IgD-negative memory B cell (primary cell): ENCODE results near the gene MOBP. TPM values are rescaled to one million over a fixed set of nuclear protein-coding genes. Genes with fewer than 3 reads are reported as not detected.

ENCODE experiments used
- H3K27ac Mint-ChIP-seq, 3 donors: one replicate each; pipeline ENCODE4 v1.8.0; 2020 to 2022; ENCODE audit warnings: mild to moderate bottlenecking in 3 of 3, mixed read lengths in 3 of 3, moderate library complexity in 1 of 3
- H3K27me3 Mint-ChIP-seq: one replicate; pipeline ENCODE4 v1.8.0; 2021; ENCODE audit warnings: mixed read lengths
- H3K36me3 Mint-ChIP-seq: one replicate; pipeline ENCODE4 v1.8.0; 2020; ENCODE audit warnings: mild to moderate bottlenecking, mixed read lengths
- H3K4me1 Mint-ChIP-seq, 3 donors: one replicate each; pipeline ENCODE4 v1.8.0; 2020 to 2022; ENCODE audit warnings: mixed read lengths in 3 of 3, mild to moderate bottlenecking in 1 of 3
- H3K4me3 Mint-ChIP-seq, 4 donors: one replicate each; pipeline ENCODE4 v1.8.0; 2020 to 2022; ENCODE audit warnings: mild to moderate bottlenecking in 4 of 4, mixed read lengths in 4 of 4, moderate library complexity in 3 of 4
- H3K9me3 Mint-ChIP-seq, 3 donors: one replicate each; pipeline ENCODE4 v1.8.0; 2020 to 2021; ENCODE audit warnings: mixed read lengths in 3 of 3, mild to moderate bottlenecking in 1 of 3
- polyA plus RNA-seq: library from polyadenylated mRNA; unstranded; fragments of 300-500 nt; fragmentation: Illumina TruSeq; gene quantifications from one replicate; pipeline ENCODE4 v1.2.3, GENCODE V29; 2021

Gene MOBP
- polyA plus RNA-seq, 1 donor from 2014 or later: not detected

DNA sequence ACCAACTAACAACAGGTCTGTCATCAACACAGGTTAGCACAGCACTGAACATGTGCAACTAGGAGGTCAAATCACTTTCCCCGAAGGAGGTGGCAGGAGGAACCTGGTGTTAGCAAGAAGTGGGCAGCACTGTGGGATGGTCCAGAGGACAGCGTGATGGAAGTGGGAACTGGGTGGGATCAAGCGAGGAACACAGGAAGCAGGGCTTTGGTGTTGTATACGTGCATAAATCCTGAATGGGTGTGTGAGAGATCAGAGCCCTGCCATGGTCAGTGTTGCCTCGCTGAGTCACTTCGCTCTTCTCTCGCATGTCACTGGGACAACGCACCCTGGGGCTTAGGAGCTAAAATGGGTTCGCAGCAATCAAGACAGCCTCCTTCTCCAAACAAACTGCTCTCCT lies 62.1 kb downstream of the MOBP start:
- Mint-ChIP-seq H3K4me1 (peaks cover 0 to 1% (median 0%) of the 10 kb centered on the region in 3 donors), H3K36me3 (peaks cover under 1% of the 10 kb centered on the region), H3K27me3 (peaks cover 3% of the 10 kb centered on the region), H3K4me3 (no peak overlapping the region), H3K9me3 (peaks cover 0 to 8% (median 2%) of the 10 kb centered on the region in 3 donors), H3K27ac (no peak overlapping the region)

DNA sequence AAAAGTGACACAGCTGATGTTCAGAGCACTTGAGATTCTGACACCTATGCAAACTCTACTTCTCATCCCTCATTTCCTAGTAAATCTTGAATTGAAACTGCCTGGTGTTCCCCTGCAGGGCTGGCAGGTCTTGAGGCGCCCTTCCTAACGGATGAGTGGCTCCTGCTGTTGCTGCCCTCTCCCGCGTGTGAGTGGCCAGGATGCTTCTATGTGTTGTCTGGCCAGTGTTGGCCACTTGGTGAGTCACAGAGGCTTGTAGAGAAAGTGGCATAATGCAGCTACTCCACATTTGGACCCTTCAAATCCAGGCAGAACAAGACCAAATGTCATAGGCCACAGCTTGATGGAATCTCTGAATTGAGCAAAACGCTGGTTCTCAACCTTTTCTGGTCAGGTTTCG lies 63.6 kb downstream of the MOBP start:
- Mint-ChIP-seq H3K36me3 (no peaks in the 10 kb centered on the region), H3K27me3 (peaks cover 3% of the 10 kb centered on the region), H3K27ac (no peak overlapping the region), H3K9me3 (no peaks in the 10 kb centered on the region), H3K4me1 (peaks cover 0 to 1% (median 0%) of the 10 kb centered on the region in 3 donors), H3K4me3 (no peak overlapping the region)

DNA sequence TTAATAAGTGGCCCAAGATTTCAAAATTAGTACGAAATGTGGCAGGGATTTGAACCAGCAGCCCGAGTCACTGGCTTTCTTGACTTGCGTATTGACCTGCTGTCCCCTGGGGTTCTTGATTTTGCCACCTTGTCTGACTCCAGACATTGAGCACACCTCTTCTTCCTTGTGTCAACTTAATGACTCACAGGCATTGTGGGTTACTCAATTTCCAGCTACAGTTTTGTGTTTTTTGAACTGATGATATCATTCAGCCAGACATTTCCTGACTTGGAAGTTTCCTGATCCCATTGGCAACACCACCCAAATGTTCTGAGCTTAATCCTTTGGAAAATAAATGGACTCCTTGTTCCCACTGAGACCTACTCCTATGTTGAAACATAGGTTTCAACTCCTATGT lies 64.2 kb downstream of the MOBP start:
- H3K4me1 Mint-ChIP-seq: peaks cover 0 to 1% (median 0%) of the 10 kb centered on the region in 3 donors
- H3K4me3 Mint-ChIP-seq: no peak overlapping the region
- H3K27ac Mint-ChIP-seq: no peak overlapping the region
- H3K27me3 Mint-ChIP-seq: peaks cover 3% of the 10 kb centered on the region
- H3K36me3 Mint-ChIP-seq: no peaks in the 10 kb centered on the region
- no peaks in the 10 kb centered on the region for H3K9me3 Mint-ChIP-seq

GRCh38 chr3:39532777-39533176 lies 65.3 kb downstream of the MOBP start:
- Mint-ChIP-seq H3K4me1 (peaks cover 0 to 1% (median 0%) of the 10 kb centered on the region in 3 donors), H3K36me3 (no peaks in the 10 kb centered on the region), H3K27me3 (peaks cover 3% of the 10 kb centered on the region), H3K4me3 (no peak overlapping the region), H3K27ac (no peak overlapping the region), H3K9me3 (no peaks in the 10 kb centered on the region)

DNA sequence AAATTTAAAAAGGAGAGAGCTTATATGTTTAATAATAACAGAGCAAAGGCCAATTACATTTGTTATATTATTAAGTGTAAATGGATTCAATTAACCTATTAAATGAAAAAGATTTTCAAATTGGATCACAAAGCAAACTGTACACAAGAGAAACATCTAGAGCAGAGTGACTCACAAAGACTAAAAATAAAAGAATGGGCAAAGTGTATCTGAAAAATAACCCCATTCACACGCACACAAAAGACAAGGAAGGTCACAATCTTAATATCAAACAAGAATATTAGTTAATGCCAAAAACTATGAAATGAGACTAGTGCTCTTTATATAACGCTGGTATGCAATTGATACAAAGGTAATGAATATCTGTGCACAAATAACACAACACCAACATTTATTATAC lies 65.7 kb downstream of the MOBP start:
- H3K9me3 Mint-ChIP-seq: no peaks in the 10 kb centered on the region

DNA sequence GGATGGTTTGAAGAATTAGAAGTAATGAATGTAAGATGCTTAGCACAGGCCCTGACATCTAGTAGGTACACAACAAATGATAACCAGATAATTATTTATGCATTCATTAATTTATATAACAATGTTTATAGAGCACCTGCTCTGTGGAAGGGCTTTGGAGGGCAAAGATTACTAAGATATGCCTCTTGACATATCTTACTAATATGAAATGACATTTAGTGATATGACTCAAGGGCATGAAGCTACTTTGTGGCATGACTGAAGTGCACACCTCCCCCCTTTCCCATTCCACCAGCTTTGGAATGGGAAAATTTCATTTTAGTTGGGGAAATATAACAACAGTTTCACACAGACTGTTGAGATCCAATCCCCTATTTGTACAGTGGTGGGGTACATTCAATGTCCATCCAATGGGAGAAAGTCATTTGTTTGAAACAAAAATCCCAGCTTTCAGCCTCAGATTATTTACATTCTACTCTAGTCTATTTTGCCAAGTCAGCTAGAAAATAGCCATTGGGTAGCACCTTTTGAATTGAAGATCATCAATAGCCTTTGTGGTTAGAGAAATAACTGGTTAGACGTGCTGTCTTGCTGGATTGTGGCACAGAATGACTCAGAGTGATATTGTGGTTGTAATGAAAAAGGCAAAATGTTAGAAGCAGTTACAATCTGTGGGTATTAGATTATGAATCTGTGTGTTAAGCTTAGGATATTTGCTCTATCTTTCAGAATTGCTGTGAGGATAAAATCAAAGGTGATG lies 72.9 kb downstream of the MOBP start:
- H3K4me3 Mint-ChIP-seq: no peak overlapping the region
- no peaks in the 10 kb centered on the region for H3K36me3 Mint-ChIP-seq
- peaks cover 0 to 2% (median 0%) of the 10 kb centered on the region in 3 donors for H3K4me1 Mint-ChIP-seq
- no peak overlapping the region for H3K27ac Mint-ChIP-seq
- H3K9me3 Mint-ChIP-seq: peaks cover 0 to 2% (median 2%) of the 10 kb centered on the region in 3 donors
- peaks cover 7% of the 10 kb centered on the region for H3K27me3 Mint-ChIP-seq

More for the DNA sequence above, 65.7 kb downstream of the MOBP start:
- H3K36me3 Mint-ChIP-seq: no peaks in the 10 kb centered on the region
- peaks cover 0 to 1% (median 0%) of the 10 kb centered on the region in 3 donors for H3K4me1 Mint-ChIP-seq
- H3K27me3 Mint-ChIP-seq: peaks cover 3% of the 10 kb centered on the region
- no peak overlapping the region for H3K4me3 Mint-ChIP-seq
- H3K27ac Mint-ChIP-seq: no peak overlapping the region

DNA sequence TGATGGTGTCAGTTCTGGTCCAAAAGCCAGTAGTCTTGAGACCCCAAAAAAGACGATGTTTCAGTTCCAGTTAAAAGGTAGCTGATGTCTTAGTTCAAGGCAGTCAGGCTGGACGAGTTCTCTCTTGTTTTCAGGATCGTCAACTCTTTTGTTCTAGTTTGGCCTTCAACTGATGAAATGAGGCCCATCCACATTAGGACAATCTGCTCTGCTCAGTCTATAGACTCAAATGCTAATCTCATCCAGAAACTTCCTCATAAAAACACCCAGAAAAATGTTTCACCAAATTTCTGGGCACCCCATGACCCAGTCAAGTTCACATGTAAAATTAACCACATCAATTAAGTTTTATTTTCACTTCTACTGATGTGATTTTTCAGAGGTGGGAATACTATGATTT lies 74.0 kb downstream of the MOBP start:
- Mint-ChIP-seq H3K27ac (no peak overlapping the region), H3K4me1 (peaks cover 0 to 2% (median 0%) of the 10 kb centered on the region in 3 donors), H3K27me3 (peaks cover 7% of the 10 kb centered on the region), H3K36me3 (no peaks in the 10 kb centered on the region), H3K9me3 (peaks cover 0 to 6% (median 2%) of the 10 kb centered on the region in 3 donors), H3K4me3 (no peak overlapping the region)

DNA sequence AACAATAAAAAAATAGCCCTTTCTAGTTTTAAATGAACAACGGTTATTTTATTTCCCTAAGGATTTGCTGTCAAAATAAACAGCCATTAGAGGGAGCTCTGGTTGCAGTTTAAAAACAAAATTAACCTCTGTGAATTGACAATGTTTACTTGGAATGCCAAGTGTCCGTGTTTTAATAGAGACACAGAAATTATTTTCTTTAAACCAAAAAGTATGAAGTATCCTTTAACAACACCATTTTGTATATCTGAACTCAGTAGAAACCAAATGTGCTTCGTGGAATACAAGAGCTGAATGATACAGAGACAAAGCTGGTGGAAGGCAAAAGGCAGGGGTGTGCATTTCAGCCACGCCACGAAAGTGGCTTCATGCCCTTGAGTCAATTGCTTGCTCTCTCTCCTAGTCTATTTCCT lies 74.4 kb downstream of the MOBP start:
- Mint-ChIP-seq H3K4me3 (no peak overlapping the region), H3K4me1 (peaks cover 0 to 2% (median 0%) of the 10 kb centered on the region in 3 donors), H3K27me3 (peaks cover 7% of the 10 kb centered on the region), H3K27ac (no peak overlapping the region), H3K36me3 (no peaks in the 10 kb centered on the region), H3K9me3 (peaks cover 0 to 6% (median 2%) of the 10 kb centered on the region in 3 donors)

GRCh38 chr3:39542588-39542988 lies 75.1 kb downstream of the MOBP start:
- Mint-ChIP-seq H3K27ac (no peak overlapping the region), H3K4me1 (peaks cover 0 to 2% (median 0%) of the 10 kb centered on the region in 3 donors), H3K4me3 (no peak overlapping the region), H3K9me3 (peaks cover 0 to 6% (median 2%) of the 10 kb centered on the region in 3 donors), H3K36me3 (no peaks in the 10 kb centered on the region), H3K27me3 (peaks cover 7% of the 10 kb centered on the region)

DNA sequence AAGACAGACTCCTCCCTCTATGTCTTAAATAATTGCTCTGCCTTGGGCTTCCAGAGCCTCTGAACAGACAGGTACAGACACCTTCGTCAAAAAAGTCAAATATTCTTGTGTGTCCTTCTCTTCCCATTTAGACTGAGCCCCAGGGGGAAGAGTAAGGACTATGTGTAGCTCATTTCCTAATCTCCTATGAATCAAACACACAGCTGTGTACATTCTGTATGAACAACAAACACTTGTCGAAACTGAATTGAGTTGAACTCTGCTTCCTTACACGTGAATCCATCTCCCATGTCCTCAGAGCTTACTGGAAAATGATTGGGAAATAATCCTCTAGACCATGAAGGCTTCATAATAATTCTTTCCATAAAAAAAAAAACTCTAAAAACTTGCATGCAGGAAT lies 80.8 kb downstream of the MOBP start:
- H3K27ac Mint-ChIP-seq: no peak overlapping the region
- H3K27me3 Mint-ChIP-seq: peaks cover 16% of the 10 kb centered on the region
- H3K4me1 Mint-ChIP-seq: peaks cover 0 to 1% (median 0%) of the 10 kb centered on the region in 3 donors
- H3K4me3 Mint-ChIP-seq: no peak overlapping the region
- H3K9me3 Mint-ChIP-seq: peaks cover 2 to 16% (median 6%) of the 10 kb centered on the region in 3 donors
- no peaks in the 10 kb centered on the region for H3K36me3 Mint-ChIP-seq

DNA sequence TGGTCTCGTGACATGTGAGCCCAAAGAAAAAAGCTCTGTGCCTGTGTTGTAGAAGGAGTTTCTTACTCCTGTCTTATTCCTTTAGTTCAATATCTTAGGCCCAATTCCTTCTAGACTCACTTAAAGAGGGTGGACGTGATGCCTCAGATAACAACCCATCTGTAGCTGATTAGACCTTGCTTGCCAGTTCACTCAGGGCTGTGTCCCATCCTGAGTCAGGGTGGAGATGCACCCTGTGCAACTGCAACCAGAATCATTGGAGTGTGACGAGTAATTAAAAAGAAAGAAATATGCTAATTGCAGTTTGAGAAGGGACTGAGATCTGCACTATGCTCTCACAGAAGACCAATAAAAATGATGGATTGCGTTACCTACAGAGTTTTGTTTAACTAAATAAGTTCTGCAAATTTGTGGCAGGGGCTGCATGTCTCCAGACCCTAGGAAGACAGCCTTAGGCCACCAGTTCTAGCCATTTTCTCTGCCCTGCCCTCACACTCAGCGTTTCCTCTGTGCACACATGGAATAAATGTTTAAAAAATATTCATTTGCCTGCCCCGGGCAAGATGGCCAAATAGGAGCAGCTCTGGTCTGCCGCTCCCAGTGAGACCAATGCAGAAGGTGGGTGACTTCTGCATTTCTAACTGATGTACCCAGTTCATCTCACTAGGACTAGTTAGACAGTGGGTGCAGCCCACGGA lies 83.0 kb downstream of the MOBP start:
- Mint-ChIP-seq H3K27ac (no peak overlapping the region), H3K36me3 (no peaks in the 10 kb centered on the region), H3K4me3 (no peak overlapping the region), H3K4me1 (peaks cover 0 to 1% (median 0%) of the 10 kb centered on the region in 3 donors), H3K9me3 (peaks cover 6 to 19% (median 17%) of the 10 kb centered on the region in 3 donors), H3K27me3 (peaks cover 17% of the 10 kb centered on the region)

Other genes with a start within 250 kb of the MOBP start
- gene CX3CR1, start 187.6 kb upstream of the MOBP start, polyA plus RNA-seq: 10.3 TPM
- gene CCR8, start 138.0 kb upstream of the MOBP start, polyA plus RNA-seq: not detected
- gene SLC25A38, start 84.3 kb upstream of the MOBP start, polyA plus RNA-seq: 50.7 TPM
- gene RPSA, start 61.0 kb upstream of the MOBP start, polyA plus RNA-seq: 1,214 TPM